Stimulated activated CD8-positive, alpha-beta memory T cell treated with anti-CD3 and anti-CD28 coated beads, Interleukin-7, amount 100 ng/mL, for 24 hours (primary cell): ENCODE measurements around the gene SRCAP.

Experiments
- DNase-seq: peaks from one replicate; pipeline ENCODE4 v3.0.0-alpha.2; 2020; ENCODE audit warnings: low read depth

SRCAP gene

DNA sequence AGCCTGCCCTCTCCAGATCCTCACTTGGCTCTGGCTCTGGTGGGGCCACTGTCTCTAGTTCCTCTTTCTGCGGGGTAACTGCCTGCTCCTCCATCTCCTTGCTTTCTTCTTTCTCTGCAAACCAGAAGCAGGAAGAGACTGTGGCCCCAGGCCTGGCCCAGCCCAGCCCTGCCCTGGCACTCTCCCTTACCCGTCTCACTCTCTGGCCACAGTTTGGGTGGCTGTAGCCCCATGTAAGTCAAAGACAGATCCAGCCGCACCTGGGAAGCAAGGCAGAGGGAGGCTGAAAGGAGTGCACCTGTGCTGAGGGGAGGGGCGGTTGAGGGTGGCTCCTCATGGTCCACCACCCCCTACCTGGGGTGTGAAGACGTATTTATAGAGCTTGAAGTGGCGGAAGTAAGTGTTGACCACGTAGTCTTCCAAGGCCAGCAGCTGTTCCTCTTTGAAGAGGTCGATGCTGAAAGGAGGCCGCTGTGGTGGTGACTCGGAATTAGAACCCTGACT is 60.1 kb downstream of the SRCAP start:
- no peak for DNase-seq

DNA sequence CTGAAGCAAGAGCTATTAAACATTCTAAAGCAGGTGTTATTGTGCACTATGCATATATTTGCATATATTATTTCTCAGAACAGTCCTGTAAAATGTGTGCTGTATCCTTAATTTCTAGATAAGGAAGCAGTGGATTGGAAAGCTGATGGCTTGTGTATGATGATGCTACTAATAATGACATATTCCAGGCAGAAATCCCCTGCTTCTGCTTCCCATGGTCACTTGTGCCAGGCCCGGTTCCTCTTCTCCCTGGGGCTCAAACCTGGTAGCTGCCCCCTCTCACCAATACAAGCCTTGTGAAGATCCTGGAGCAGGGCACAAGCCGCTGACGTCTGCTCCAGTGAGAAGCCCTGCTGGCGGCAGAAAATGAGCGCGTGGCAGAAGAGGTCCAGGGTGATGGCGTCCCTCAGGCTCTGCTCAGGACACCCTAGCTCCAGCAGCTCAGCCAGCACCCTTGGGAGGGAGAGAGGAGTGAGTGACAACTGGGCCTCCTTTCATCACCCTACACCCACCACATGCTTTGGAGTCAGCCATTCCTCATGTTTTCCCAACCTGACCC is 61.1 kb downstream of the SRCAP start:
- no peak for DNase-seq

DNA sequence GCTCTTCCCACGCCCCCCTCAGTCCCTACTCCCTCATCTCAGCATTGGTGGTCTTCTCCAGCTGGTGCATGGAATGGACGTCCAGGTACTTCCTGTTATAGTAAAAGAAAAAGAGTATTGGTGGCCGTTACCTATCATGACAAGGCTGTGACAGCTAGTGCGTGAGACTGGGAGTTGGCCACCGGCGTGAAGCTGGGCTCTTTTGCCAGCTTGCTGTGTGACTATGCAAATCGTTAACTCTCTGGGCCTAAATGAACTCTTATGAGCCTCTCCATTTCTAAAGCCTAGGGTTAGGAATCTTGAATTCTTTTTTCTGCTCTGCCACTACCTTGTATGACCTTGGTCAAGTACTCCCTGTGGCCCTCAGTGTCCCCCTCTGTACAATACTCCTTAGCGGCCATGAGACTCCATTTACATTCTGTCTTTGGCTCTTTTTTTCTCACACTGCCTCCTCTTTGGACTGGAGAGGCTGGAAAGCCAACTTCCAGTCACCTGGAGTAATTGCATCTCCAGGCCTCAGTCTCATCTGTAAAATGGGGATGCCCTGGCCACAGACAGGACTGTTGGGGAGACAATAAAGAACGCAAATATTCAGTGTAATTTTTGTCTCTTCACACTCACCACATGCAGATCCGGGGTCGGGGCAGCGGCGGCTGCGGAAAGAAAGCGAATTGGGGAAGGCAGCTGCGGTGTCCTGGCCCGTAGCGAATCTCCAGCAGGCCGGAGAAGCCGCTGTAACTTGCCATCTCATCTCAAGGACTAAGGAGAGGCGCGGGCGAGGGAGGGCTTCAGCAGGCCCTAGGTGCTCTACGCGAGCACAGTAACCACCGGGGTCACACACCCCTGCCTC is 61.8 kb downstream of the SRCAP start:
- no peak for DNase-seq

DNA sequence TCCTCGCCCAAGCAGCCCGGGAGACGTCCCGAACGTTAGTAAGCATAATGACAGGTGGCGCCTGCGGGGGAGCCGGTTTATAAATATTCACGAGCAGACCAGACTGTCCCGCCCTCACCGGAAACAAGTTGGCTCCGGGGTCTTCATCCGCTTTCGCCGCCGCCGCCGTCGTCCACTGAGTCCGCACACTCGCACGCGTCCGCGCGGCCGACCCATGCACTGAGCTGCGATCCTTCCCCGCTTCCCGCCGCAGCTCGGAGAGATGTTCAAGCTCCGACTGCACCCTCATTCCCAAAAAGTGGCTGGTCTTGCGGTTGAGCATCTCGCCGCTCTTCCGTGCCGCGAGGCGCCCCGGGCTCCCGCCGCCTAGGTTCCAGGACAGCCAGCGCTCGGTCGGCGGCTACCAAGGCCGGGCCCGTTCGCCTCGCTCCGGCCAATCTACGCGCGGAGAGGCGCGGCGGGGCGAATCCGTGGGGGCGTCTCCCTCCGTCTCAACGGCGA is 62.5 kb downstream of the SRCAP start:
- no peak for DNase-seq

DNA sequence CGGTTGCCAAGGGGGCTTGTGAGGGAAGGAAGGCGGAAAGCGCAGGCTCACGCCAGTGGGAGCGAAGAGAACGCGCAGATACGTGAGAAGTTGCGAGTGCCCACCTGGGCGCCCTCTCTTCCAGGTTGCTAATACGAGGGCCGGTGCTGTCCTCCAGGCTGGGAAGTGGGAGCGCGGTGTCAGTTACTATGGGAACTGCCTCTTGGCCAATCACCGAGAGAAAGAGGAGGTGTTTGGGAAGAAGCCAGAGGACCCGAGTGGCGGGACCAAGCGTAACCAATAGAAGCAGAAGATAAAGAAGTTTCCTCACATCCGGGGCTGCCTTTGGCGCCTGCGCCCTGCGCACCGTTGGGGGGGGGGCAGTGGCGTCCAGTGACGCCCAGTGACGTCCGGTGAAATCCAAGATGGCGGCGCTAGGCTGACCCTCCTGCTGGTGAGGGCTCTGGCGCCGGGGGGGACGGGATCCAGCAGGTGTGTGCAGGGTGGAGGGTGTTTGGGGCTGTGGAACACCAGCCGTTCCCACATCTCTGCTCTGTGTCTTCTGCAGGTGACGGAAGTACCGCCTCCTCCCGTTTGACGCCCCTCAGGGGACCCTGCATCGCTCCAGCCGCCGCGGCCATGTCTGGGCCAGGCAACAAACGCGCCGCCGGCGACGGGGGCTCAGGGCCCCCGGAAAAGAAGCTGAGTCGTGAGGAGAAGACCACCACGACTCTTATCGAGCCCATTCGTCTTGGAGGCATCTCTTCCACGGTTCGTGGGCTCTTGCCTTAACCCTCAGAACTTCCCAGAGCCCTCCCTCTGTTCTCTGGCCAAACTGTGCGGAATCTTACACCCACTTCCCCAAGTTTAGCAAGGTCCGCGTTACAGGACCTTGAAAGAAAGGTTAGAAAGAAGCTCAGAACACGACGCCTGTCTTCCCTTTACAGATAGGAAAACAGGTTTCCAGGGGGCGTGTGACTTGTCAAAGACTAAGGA is 63.2 kb downstream of the SRCAP start, which contains the start of the genes CFAP119 and RNF40:
CFAP119 (minus strand) TSS at position 135 of the 975 bp plus-strand sequence. CDS start 314 bp downstream, outside the sequence.
RNF40 (plus strand) TSS at position 395 of the 975 bp plus-strand sequence; CDS start at position 619, 224 bp downstream.
- DNase-seq: peak; percentile 82

DNA sequence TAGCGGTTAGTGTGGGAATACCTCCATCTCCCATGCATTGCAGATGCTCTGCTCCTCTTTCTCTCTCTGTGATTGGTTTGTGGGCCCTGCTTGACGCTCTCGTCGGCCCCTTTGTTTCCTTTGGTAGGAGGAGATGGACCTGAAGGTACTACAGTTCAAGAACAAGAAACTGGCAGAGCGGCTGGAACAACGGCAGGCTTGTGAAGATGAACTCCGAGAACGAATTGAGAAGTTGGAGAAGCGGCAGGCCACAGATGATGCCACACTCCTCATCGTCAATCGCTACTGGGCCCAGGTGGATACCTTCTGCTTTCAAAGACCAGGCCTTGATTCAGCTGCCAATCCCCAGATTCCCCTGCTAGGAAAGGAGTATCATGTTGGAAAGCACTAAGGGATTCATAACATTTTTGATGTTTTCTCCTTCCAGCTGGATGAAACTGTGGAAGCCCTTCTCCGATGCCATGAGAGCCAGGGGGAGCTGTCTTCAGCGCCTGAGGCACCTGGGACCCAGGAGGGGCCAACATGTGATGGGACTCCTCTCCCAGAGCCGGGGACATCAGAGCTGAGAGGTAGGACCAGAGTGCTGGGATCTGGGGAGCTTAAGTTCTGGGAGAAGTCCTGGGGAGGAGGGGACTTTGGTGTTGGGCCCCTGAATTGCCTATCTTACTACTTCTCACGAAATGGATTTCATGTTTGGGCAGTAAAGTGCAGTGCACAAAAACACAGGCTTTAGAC is 64.2 kb downstream of the SRCAP start:
- no peak for DNase-seq

DNA sequence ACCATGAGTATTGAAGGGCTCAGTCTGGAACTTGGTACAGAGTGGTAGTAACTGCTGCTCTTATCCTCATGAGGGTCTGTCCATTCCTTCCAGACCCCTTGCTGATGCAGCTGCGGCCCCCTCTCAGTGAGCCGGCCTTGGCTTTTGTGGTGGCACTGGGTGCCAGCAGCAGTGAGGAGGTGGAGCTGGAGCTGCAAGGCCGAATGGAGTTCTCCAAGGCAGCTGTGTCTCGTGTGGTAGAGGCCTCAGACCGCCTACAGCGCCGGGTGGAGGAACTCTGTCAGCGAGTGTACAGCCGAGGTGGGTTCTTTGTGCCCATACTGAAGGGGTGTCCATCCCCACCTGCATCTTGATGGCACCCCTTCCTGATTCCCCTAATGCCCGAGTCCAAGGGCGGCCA is 65.1 kb downstream of the SRCAP start:
- DNase-seq: no peak

DNA sequence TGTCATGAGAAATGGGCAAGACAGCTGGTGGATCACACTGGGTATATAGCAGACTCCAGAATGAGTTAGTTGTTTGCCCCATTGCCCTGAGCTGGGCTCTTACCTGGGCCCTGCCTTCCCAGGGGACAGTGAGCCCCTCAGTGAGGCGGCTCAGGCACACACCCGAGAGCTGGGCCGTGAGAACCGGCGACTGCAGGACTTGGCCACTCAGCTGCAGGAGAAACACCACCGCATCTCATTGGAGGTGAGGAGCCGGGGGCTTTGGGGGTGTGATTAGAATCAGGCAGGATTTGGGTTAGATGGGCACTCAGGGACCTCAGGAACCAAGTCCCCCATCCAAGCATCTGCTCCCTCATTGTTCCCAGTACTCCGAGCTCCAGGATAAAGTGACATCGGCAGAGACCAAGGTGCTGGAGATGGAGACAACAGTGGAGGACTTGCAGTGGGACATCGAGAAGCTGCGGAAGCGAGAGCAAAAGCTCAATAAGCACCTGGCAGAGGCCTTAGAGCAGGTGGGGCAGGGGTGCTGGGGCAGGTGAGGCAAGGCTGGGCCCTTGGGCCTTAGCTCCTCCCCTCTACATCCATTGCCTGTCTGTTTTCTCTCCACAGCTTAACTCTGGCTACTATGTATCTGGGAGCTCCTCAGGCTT is 66.0 kb downstream of the SRCAP start:
- no peak for DNase-seq

DNA sequence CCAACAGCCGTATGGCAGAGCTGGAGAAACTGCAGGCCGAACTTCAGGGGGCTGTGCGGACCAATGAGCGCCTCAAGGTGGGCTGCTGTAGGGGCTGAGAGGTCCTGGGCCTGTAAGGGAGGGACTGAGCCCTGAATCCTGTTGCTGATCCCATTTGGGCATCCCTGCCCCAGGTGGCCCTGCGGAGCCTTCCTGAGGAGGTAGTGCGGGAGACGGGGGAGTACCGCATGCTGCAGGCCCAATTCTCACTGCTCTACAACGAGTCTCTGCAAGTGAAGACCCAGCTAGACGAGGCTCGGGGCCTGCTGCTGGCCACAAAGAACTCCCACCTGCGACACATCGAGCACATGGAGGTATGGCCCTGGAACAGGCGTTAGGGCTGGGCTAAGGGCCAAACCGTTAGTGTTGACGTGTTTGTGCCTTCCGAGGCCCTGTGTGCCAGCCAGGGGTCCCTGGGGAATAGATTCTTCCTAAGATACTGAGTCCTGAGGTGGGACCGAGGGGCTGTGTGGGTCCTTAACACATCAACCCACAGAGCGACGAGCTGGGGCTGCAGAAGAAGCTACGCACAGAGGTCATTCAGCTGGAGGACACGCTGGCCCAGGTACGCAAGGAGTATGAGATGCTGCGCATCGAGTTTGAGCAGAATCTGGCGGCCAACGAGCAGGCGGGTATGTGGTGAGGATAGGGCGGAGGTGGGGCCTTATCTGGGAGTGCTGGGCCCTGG is 67.4 kb downstream of the SRCAP start:
- DNase-seq: no peak

DNA sequence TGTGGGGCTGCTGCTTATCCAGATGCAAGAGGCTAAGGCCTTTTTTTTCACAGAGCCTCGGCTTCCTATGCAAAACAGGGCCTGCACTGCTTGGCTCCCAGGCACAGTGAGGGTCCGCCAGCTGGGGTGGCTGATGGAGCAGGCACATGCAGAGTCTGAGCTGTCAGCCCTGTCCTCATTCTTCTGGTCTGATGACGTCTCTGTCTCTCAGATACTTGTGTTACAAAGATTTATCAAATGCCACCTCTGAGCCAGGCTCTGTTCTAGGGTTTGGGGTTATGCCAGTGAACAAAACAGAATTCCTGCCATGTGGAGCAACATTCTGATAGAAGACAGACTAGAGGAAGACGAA is 67.9 kb downstream of the SRCAP start:
- no peak for DNase-seq

DNA sequence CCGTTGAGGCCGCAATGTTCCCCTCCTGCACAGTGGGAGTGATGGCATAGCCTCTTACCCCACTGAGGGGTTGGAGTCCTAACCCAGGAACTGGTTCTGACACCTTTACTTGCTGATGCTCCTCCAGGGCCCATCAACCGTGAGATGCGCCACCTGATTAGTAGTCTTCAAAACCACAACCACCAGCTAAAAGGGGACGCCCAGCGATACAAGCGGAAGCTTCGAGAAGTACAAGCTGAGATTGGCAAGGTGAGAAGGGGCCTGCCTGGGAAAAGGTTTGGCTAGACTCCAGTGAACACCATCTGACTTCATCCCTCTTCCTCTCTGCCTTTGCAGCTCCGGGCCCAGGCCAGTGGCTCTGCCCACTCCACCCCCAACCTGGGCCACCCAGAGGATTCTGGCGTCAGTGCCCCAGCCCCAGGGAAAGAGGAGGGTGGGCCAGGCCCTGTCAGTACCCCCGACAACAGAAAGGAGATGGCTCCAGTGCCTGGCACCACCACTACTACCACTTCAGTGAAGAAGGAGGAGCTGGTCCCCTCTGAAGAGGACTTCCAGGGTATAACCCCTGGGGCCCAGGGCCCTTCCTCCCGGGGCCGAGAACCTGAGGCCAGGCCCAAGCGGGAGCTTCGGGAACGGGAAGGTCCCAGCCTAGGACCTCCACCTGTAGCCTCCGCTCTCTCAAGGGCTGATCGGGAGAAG is 68.9 kb downstream of the SRCAP start:
- DNase-seq: no peak

DNA sequence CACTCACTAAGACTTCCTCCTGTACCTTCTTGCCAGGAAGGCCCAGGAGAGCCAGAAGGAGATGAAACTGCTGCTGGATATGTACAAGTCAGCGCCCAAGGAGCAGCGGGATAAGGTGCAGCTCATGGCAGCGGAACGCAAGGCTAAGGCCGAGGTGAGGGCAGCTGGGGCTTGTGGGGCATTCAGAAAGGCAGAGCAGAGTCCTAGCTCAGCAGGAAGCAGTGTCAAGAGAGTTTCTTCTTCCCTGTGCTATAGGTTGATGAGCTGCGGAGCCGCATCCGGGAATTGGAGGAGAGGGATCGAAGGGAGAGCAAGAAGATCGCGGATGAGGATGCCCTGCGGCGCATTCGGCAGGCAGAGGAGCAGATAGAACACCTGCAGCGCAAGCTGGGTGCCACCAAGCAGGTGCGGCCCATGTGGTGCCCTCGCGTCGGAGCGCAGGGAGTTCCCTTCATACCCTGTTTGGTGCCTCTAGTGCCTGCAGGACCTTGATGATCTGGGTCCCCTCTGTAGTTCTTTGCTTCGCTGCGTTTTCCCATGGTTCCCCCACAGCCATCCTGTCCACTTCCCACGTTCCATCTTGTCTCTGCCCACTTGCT is 69.7 kb downstream of the SRCAP start:
- DNase-seq: no peak

DNA sequence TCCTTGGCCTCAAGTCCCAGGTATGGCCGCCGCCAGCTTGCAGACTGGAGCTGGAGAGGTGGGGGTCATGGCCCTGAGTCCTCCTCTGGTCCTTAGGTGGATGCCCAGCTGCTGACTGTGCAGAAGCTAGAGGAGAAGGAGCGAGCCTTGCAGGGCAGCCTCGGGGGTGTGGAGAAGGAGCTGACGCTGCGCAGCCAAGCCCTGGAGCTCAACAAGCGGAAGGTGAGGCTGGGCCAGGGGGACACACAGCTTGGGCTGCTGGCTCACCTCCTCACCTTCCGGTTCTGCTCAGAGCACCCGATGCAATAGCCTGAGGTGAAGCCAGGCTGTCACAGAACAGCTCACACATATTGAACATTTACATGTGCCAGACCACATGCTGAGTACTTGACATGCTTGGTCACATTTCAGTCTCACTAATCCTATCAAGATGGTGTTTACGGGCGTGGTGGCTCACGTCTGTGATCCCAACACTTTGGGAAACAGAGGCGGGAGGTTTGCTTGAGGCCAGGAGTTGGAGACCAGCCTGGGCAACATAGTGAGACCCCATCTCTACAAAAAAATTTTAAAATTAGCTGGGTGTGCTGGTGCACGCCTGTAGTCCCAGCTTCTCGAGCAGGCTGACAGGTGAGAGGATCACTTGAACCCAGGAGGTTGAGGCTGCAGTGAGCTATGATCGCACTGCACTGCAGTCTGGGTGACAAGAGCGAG is 70.6 kb downstream of the SRCAP start:
- DNase-seq: no peak

DNA sequence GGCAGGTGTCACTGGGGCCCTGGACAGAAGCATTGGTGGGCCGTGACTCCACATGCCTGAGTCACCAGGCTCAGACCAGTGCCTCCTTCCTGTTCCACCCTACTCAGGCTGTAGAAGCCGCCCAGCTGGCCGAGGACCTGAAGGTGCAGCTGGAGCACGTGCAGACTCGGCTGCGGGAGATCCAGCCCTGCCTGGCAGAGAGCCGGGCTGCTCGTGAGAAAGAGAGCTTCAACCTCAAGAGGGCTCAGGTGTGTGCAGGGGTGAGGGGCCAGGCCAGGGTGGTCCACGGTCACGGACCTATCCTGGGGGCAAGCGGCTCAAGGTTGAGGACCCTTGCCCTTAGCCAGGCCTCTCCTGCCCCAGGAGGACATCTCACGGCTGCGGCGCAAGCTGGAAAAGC is 72.8 kb downstream of the SRCAP start:
- DNase-seq: no peak

DNA sequence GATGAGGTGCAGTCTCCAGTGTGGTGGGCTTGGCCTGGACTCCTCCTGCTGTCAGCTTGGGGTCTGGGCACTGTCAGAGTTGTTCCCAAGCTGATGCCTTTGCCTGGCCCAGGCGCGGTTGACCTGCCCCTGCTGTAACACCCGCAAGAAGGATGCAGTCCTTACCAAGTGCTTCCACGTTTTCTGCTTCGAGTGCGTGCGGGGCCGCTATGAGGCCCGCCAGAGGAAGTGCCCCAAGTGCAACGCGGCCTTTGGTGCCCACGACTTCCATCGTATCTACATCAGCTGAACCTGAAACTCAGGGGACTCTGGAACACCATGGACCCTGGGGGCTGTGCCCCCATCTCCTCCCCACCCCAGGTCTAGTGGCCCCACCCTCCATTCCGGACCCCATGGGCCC is 74.9 kb downstream of the SRCAP start:
- no peak for DNase-seq

DNA sequence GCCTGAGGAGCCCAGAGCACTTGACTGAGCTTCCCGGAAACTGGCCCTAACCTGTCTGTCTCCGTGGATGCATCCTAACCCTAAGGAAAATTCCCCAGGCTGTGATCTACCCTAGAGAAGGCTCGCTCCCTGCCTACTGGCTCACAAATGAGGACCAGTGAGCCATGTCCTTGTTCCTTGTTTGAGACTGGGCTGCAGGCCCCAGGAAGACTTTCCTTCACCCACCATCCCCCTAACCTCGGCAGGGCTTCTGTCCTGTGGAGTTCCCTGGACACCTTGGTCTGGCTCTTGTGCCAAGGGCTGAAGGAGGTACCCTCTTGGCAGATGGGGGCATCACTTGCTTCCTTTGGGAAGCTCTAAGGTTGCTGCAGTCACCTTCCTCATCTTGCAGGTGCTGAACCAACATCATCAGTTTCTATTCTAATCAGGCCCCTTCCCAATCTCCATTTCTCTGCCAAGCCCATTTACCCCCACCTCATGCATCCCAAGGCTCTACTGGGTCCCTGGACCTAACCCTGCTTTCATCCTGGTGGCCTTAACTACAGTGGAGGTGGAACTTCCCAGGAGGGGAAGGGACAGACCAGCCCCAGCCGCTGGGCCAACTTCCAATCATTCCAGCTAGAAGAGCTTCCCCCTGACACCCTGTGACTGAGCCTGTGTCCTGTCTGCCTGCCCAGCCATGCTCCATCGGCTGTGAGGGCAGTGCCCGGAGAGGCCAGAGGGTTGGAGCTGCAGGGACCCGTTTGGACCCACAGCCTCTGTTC is 75.6 kb downstream of the SRCAP start:
- no peak for DNase-seq

DNA sequence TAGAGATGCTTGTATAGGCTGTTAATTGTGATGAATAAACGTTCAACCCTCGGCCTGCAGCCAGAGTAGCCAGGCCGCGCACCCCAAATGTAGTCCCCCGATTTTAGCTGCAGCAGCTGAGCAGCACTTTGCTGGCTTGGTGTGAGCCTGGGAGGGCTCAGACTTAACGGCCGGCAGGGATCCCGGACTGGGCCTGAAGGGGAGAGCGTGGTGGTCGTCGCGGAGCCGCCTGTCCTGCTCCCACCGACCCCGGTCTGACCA is 76.1 kb downstream of the SRCAP start:
- DNase-seq: no peak
